Endodermal cell (in vitro differentiated cells): ENCODE measurements around the gene MICU2. TPM values are rescaled to one million over a fixed set of nuclear protein-coding genes. Genes with fewer than 3 reads are reported as not detected.

Experiments
- DNase-seq: peaks from one replicate; pipeline ENCODE4 v3.0.0-alpha.2; 2017
- H3K27ac ChIP-seq: 2 replicates; pipeline ENCODE4 v1.5.1; 2013; ENCODE audit warnings: mild to moderate bottlenecking, low read depth, low read length, moderate library complexity
- H3K27me3 ChIP-seq: 2 replicates; pipeline ENCODE4 v1.6.1; 2013; ENCODE audit warnings: mild to moderate bottlenecking, low read length, moderate library complexity; ENCODE audit not compliant: insufficient read depth, control insufficient read depth, poor library complexity, severe bottlenecking
- H3K36me3 ChIP-seq: 2 replicates; pipeline ENCODE4 v1.7.0; 2013; ENCODE audit warnings: mild to moderate bottlenecking, low read length, moderate library complexity; ENCODE audit not compliant: control insufficient read depth, insufficient read depth
- H3K4me1 ChIP-seq: one replicate; pipeline ENCODE4 v1.7.0; 2013; ENCODE audit warnings: low read length; ENCODE audit not compliant: control insufficient read depth, insufficient read depth
- H3K4me3 ChIP-seq: 2 replicates; pipeline ENCODE4 v1.5.1; 2013; ENCODE audit warnings: mild to moderate bottlenecking, low read length, moderate library complexity
- H3K9ac ChIP-seq: 2 replicates; pipeline ENCODE4 v1.6.1; 2013; ENCODE audit warnings: mild to moderate bottlenecking, low read length, moderate library complexity; ENCODE audit not compliant: poor library complexity, severe bottlenecking; ENCODE audit errors: extremely low read depth
- H3K9me3 ChIP-seq: 2 replicates; pipeline ENCODE4 v1.6.1; 2013; ENCODE audit warnings: mild to moderate bottlenecking, low read length, moderate library complexity; ENCODE audit not compliant: control insufficient read depth
- H3K27ac Mint-ChIP-seq: 2 replicates; pipeline ENCODE4 v1.8.0; 2020; ENCODE audit warnings: mixed read lengths
- H3K27me3 Mint-ChIP-seq: 2 replicates; pipeline ENCODE4 v1.8.0; 2021; ENCODE audit warnings: mild to moderate bottlenecking, mixed read lengths; ENCODE audit not compliant: insufficient read depth
- H3K36me3 Mint-ChIP-seq: 2 replicates; pipeline ENCODE4 v1.8.0; 2020; ENCODE audit warnings: low read depth, mixed read lengths
- H3K4me1 Mint-ChIP-seq: 2 replicates; pipeline ENCODE4 v1.8.0; 2020; ENCODE audit warnings: mixed read lengths
- H3K4me3 Mint-ChIP-seq: 2 replicates; pipeline ENCODE4 v1.8.0; 2020; ENCODE audit warnings: mild to moderate bottlenecking, moderate library complexity, mixed read lengths
- H3K9me3 Mint-ChIP-seq: 2 replicates; pipeline ENCODE4 v1.8.0; 2020; ENCODE audit warnings: mild to moderate bottlenecking, mixed read lengths
- WGBS, 2 experiments: methylation state at CpG; one replicate each; pipeline versions ENCODE4 v1.1.5 to v1.1.7; 2013; ENCODE audit warnings: missing lambda C conversion rate in 2 of 2, mixed read lengths in 1 of 2; ENCODE audit not compliant: insufficient coverage in 1 of 2, insufficient read length in 1 of 2; 5-methylcytosine and 5-hydroxymethylcytosine counted together
- total RNA-seq, 2 donors: library from RNA; stranded (reverse); fragmentation: NEBNext Ultra II Directional in 1 of 2; extraction: Animal tissue kit (Norgen Biotek cat#: 25700) in 1 of 2; gene quantifications; 2 replicates in 1 of 2; 3 replicates in 1 of 2; pipeline ENCODE4 v1.2.1, GENCODE V29; 2021
- TF ChIP-seq, protein P1 (sequence below): fragments of 200-600 bp; sonication (generic); conservative IDR thresholded peaks from 2 replicates; pipeline ENCODE4 v1.5.0; 2021; ENCODE audit warnings: antibody characterized with exemption, mild to moderate bottlenecking

The MICU2 gene
- total RNA-seq, 2 donors from 2014 or later = 39.1 to 45.7 TPM

DNA sequence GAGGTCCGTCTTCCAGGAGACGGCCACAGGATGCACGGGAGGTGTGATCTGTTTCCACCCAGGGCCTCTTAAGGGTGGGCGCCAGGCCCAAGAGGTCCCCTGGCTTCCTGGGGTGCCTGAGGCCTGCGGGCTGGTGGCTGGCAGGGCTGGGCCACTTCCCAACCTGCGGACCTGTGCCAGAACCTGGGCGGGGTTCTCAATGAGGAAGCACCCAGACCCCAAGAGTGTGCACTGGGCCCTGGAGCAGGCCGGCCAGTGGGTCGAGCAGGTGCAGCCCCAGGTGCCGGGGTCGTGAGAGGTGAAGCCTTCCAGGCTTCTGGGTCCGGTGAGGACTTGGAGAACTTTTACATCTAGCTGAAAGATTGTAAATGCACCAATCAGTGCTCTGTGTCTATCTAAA lies 6.7 kb upstream of the MICU2 start:
- Histone ChIP-seq H3K27ac (no peak overlapping the region), H3K9me3 (no peaks in the 10 kb centered on the region), H3K4me3 (no peak overlapping the region), H3K27me3 (peaks cover 32% of the 10 kb centered on the region), H3K36me3 (no peaks in the 10 kb centered on the region), H3K4me1 (no peaks in the 10 kb centered on the region), H3K9ac (no peak overlapping the region)
- Mint-ChIP-seq H3K27ac (no peak overlapping the region), H3K4me1 (no peaks in the 10 kb centered on the region), H3K9me3 (no peaks in the 10 kb centered on the region), H3K36me3 (no peaks in the 10 kb centered on the region), H3K4me3 (no peak overlapping the region), H3K27me3 (peaks cover 31% of the 10 kb centered on the region)
- 86 to 94% methylated on average over 7 to 12 of the region's 12 CpGs for WGBS, 2 experiments
- DNase-seq = no peak
- TF ChIP-seq, protein P1, sequence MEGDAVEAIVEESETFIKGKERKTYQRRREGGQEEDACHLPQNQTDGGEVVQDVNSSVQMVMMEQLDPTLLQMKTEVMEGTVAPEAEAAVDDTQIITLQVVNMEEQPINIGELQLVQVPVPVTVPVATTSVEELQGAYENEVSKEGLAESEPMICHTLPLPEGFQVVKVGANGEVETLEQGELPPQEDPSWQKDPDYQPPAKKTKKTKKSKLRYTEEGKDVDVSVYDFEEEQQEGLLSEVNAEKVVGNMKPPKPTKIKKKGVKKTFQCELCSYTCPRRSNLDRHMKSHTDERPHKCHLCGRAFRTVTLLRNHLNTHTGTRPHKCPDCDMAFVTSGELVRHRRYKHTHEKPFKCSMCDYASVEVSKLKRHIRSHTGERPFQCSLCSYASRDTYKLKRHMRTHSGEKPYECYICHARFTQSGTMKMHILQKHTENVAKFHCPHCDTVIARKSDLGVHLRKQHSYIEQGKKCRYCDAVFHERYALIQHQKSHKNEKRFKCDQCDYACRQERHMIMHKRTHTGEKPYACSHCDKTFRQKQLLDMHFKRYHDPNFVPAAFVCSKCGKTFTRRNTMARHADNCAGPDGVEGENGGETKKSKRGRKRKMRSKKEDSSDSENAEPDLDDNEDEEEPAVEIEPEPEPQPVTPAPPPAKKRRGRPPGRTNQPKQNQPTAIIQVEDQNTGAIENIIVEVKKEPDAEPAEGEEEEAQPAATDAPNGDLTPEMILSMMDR = no peak

- no peak overlapping the region for H3K27ac Mint-ChIP-seq
- H3K27me3 Mint-ChIP-seq = peaks cover 47% of the 10 kb centered on the region
- Histone ChIP-seq H3K9ac (no peak overlapping the region), H3K27ac (no peak overlapping the region), H3K9me3 (no peaks in the 10 kb centered on the region), H3K4me1 (no peaks in the 10 kb centered on the region), H3K36me3 (no peaks in the 10 kb centered on the region), H3K27me3 (peaks cover 43% of the 10 kb centered on the region), H3K4me3 (no peak overlapping the region)
- no peak overlapping the region for H3K4me3 Mint-ChIP-seq
- 63 to 89% methylated on average over 3 to 4 of the region's 4 CpGs for WGBS, 2 experiments
- H3K4me1 Mint-ChIP-seq = peaks cover 2% of the 10 kb centered on the region
- no peaks in the 10 kb centered on the region for H3K36me3 Mint-ChIP-seq
- H3K9me3 Mint-ChIP-seq = no peaks in the 10 kb centered on the region
- TF ChIP-seq, protein P1 = no peak
- no peak for DNase-seq
Measured at GRCh38 chr13:21608961-21609360, 5.0 kb upstream of the MICU2 start.

GRCh38 chr13:21606796-21607195 lies 2.8 kb upstream of the MICU2 start:
- 88 to 100% methylated on average over 6 of the region's 6 CpGs for WGBS, 2 experiments
- no peaks in the 10 kb centered on the region for H3K4me1 ChIP-seq

More at GRCh38 chr13:21606796-21607195, 2.8 kb upstream of the MICU2 start:
- Mint-ChIP-seq H3K27ac (no peak overlapping the region), H3K4me3 (no peak overlapping the region), H3K36me3 (no peaks in the 10 kb centered on the region), H3K4me1 (peaks cover 2% of the 10 kb centered on the region), H3K27me3 (peaks cover 47% of the 10 kb centered on the region), H3K9me3 (no peaks in the 10 kb centered on the region)
- TF ChIP-seq, protein P1 = no peak
- no peaks in the 10 kb centered on the region for H3K9me3 ChIP-seq
- DNase-seq = no peak
- H3K27ac ChIP-seq = no peak overlapping the region
- no peak overlapping the region for H3K4me3 ChIP-seq
- no peaks in the 10 kb centered on the region for H3K36me3 ChIP-seq
- H3K9ac ChIP-seq = no peak overlapping the region
- H3K27me3 ChIP-seq = peaks cover 43% of the 10 kb centered on the region
